ENCODE data around the gene CSNK1A1L.

CSNK1A1L gene

DNA sequence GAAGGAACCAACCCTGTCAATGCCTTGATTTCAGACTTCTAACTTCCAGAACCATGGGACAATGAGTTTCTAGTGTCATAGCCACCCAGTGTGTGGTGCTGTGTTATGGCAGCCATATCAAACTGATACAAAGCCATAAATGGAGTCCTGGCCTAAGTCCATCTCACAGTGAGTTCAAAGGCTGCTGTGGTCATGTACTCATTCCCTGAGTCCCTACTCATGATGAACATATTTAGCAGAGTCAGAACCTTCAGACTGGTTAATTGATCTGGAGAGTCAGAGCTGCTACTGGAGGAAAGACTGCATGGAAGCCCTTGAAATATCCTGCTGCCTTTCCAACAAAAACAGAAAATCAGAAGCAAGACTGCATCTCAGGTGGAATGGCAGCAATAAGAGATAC is 39.2 kb upstream of the CSNK1A1L start:
- Histone ChIP-seq H3K9me2 (replicated peaks; ENCODE audit: low read depth, low read length) (0 out of 2 replicates have a peak, but pooled peaks cover 3% of the 10 kb centered on the region), H3K4me3 (ENCODE audit: low read length, poor library complexity, severe bottlenecking) (no peak overlapping the region), H3K79me2 (ENCODE audit: insufficient read depth, low read length) (no peaks in the 10 kb centered on the region), H3K9ac (ENCODE audit: low read depth, low read length, poor library complexity, severe bottlenecking) (no peak overlapping the region), H2AFZ (ENCODE audit: low read length) (no peak overlapping the region), H3K4me2 (ENCODE audit: low read depth, low read length, poor library complexity, severe bottlenecking) (no peak overlapping the region), H4K20me1 (ENCODE audit: insufficient read depth, low read length, poor library complexity, severe bottlenecking) (no peaks in the 10 kb centered on the region), H3F3A (ENCODE audit: low read depth) (no peaks in the 10 kb centered on the region), H3K9me3 (ENCODE audit: insufficient read depth, low read depth, low read length) (0 out of 2 replicates have a peak, but pooled peaks cover 3% of the 10 kb centered on the region), H3K36me3 (ENCODE audit: insufficient read depth, low read length) (no peaks in the 10 kb centered on the region), H3K4me1 (ENCODE audit: insufficient read depth, low read length, poor library complexity, severe bottlenecking) (no peaks in the 10 kb centered on the region), H3K27me3 (ENCODE audit: insufficient read depth, low read length, poor library complexity, severe bottlenecking) (no peaks in the 10 kb centered on the region)
- TF ChIP-seq EZH2phosphoT487 (IDR thresholded peaks at IDR 0.05; ENCODE audit: borderline replicate concordance) = no peak
- TF ChIP-seq, protein P1, sequence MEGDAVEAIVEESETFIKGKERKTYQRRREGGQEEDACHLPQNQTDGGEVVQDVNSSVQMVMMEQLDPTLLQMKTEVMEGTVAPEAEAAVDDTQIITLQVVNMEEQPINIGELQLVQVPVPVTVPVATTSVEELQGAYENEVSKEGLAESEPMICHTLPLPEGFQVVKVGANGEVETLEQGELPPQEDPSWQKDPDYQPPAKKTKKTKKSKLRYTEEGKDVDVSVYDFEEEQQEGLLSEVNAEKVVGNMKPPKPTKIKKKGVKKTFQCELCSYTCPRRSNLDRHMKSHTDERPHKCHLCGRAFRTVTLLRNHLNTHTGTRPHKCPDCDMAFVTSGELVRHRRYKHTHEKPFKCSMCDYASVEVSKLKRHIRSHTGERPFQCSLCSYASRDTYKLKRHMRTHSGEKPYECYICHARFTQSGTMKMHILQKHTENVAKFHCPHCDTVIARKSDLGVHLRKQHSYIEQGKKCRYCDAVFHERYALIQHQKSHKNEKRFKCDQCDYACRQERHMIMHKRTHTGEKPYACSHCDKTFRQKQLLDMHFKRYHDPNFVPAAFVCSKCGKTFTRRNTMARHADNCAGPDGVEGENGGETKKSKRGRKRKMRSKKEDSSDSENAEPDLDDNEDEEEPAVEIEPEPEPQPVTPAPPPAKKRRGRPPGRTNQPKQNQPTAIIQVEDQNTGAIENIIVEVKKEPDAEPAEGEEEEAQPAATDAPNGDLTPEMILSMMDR (conservative IDR thresholded peaks at IDR 0.05; ENCODE audit: low read length) = no peak

DNA sequence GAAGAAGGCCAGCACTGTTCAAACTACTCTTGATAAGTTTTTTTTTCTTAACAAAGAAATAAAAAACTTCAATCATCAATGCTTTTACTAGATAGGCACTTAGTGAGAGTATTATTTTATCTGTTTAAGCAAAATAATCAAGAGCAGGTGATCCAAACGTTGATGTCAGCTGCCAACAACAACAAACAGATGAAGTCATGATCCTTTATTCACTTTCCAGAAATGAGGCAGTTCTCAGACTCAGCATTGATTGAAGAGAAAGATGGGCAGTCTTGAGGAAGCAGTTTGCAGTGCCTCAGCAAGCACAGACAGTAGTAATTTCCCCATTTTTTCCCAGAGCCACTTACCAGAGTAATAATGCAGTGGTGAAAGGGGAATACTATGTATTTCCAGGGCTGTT is 38.4 kb upstream of the CSNK1A1L start:
- no peaks in the 10 kb centered on the region for H3K27me3 ChIP-seq (ENCODE audit: insufficient read depth, low read length, poor library complexity, severe bottlenecking)
- H2AFZ ChIP-seq (ENCODE audit: low read length) = no peak overlapping the region
- H3F3A ChIP-seq (ENCODE audit: low read depth) = no peaks in the 10 kb centered on the region
- H3K4me2 ChIP-seq (ENCODE audit: low read depth, low read length, poor library complexity, severe bottlenecking) = no peak overlapping the region
- H3K4me3 ChIP-seq (ENCODE audit: low read length, poor library complexity, severe bottlenecking) = no peak overlapping the region
- no peaks in the 10 kb centered on the region for H4K20me1 ChIP-seq (ENCODE audit: insufficient read depth, low read length, poor library complexity, severe bottlenecking)
- H3K9me3 ChIP-seq (ENCODE audit: insufficient read depth, low read depth, low read length) = 0 out of 2 replicates have a peak, but pooled peaks cover 3% of the 10 kb centered on the region
- H3K79me2 ChIP-seq (ENCODE audit: insufficient read depth, low read length) = no peaks in the 10 kb centered on the region
- no peak for TF ChIP-seq EZH2phosphoT487 (IDR thresholded peaks at IDR 0.05; ENCODE audit: borderline replicate concordance)
- TF ChIP-seq, protein P1 (conservative IDR thresholded peaks at IDR 0.05; ENCODE audit: low read length) = no peak
- 0 out of 2 replicates have a peak, but pooled peaks cover 3% of the 10 kb centered on the region for H3K9me2 ChIP-seq (replicated peaks; ENCODE audit: low read depth, low read length)
- H3K36me3 ChIP-seq (ENCODE audit: insufficient read depth, low read length) = no peaks in the 10 kb centered on the region
- H3K4me1 ChIP-seq (ENCODE audit: insufficient read depth, low read length, poor library complexity, severe bottlenecking) = no peaks in the 10 kb centered on the region
- no peak overlapping the region for H3K9ac ChIP-seq (ENCODE audit: low read depth, low read length, poor library complexity, severe bottlenecking)

DNA sequence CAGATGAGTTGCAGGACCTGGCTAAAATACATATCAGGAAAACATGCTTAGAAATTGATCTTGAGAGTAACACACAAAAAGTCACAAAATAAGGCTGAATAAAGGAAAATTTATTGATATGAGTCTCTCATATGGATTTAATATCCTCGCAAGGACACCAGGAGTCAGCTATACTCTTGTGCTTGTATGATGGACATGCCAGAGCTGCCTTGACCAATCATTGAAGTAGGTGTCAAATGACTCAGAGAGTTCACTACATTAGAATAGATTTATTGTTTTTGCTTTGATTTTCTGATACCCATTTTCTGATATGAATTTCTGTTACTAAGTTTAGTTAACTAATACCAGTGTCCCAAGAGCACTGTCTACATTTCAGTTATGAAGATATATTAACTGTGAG is 37.4 kb upstream of the CSNK1A1L start:
- Histone ChIP-seq H3K9ac (ENCODE audit: low read depth, low read length, poor library complexity, severe bottlenecking) (no peak overlapping the region), H4K20me1 (ENCODE audit: insufficient read depth, low read length, poor library complexity, severe bottlenecking) (no peaks in the 10 kb centered on the region), H3K27me3 (ENCODE audit: insufficient read depth, low read length, poor library complexity, severe bottlenecking) (no peaks in the 10 kb centered on the region), H3K4me3 (ENCODE audit: low read length, poor library complexity, severe bottlenecking) (no peak overlapping the region), H3K36me3 (ENCODE audit: insufficient read depth, low read length) (no peaks in the 10 kb centered on the region), H3K9me3 (ENCODE audit: insufficient read depth, low read depth, low read length) (0 out of 2 replicates have a peak, but pooled peaks cover 3% of the 10 kb centered on the region), H2AFZ (ENCODE audit: low read length) (no peak overlapping the region), H3K79me2 (ENCODE audit: insufficient read depth, low read length) (no peaks in the 10 kb centered on the region), H3K4me1 (ENCODE audit: insufficient read depth, low read length, poor library complexity, severe bottlenecking) (no peaks in the 10 kb centered on the region), H3K4me2 (ENCODE audit: low read depth, low read length, poor library complexity, severe bottlenecking) (no peak overlapping the region), H3K9me2 (replicated peaks; ENCODE audit: low read depth, low read length) (0 out of 2 replicates have a peak, but pooled peaks cover 3% of the 10 kb centered on the region), H3F3A (ENCODE audit: low read depth) (no peaks in the 10 kb centered on the region)
- TF ChIP-seq, protein P1 (conservative IDR thresholded peaks at IDR 0.05; ENCODE audit: low read length) = no peak
- TF ChIP-seq EZH2phosphoT487 (IDR thresholded peaks at IDR 0.05; ENCODE audit: borderline replicate concordance) = no peak
